A549 (cell line): ENCODE measurements around the gene ITGA7. TPM values are rescaled to one million over a fixed set of nuclear protein-coding genes. Genes with fewer than 3 reads are reported as not detected.

ENCODE experiments used
- ATAC-seq, 2 experiments: fragments of 200-7000 bp in 1 of 2; fragments of >200 bp in 1 of 2; cut with Nextera tagmentation in 1 of 2; cut with Tn5 transposase in 1 of 2; 3 replicates each; pipeline versions ENCODE4 v1.8.0 to v1.9.1; 2018 to 2020; ENCODE audit warnings: mild to moderate bottlenecking in 1 of 2, moderate library complexity in 1 of 2
- CTCF ChIA-PET: fragments of 300-600 bp; sonication (Branson Sonifier 250); formaldehyde crosslinking; extraction: SDS; loops from one replicate; lab custom pipeline; 2021; ENCODE audit warnings: antibody characterized with exemption, inconsistent platforms; lab: Yijun Ruan, JAX
- POLR2A ChIA-PET: fragments of 350-600 bp; formaldehyde crosslinking; extraction: SDS; loops from one replicate; lab custom pipeline; 2021; ENCODE audit warnings: antibody characterized with exemption, inconsistent platforms; lab: Yijun Ruan, JAX
- DNase-seq, 2 experiments: peaks; one replicate each; pipeline versions ENCODE4 v3.0.0 to v3.0.0-alpha.2; 2011 to 2016; ENCODE audit warnings: low read depth in 1 of 2, low spot score in 1 of 2
- FAIRE-seq: peaks from 2 replicates; lab custom pipeline; 2011; peaks lifted over from hg19 to GRCh38; lab: Jason Lieb, UNC
- H3K27ac ChIP-seq, 2 experiments: fragments of >200 bp; sonication (Bioruptor Twin); formaldehyde crosslinking; 3 replicates each; pipeline ENCODE4 v1.5.1; 2016 to 2017
- H3K4me1 ChIP-seq: fragments of >200 bp; sonication (Bioruptor Twin); formaldehyde crosslinking; 3 replicates; pipeline ENCODE4 v1.6.1; 2016
- H3K4me2 ChIP-seq: fragments of >200 bp; sonication (Bioruptor Twin); formaldehyde crosslinking; 3 replicates; pipeline ENCODE4 v1.6.1; 2016
- H3K4me3 ChIP-seq: fragments of >200 bp; sonication (Bioruptor Twin); formaldehyde crosslinking; 3 replicates; pipeline ENCODE4 v1.5.1; 2016
- H3K9me3 ChIP-seq: fragments of >200 bp; sonication (Bioruptor Twin); formaldehyde crosslinking; 3 replicates; pipeline ENCODE4 v1.6.1; 2016
- ATOH8 ChIP-seq: fragments of 250-450 bp; sonication (Bioruptor Pico); IDR thresholded peaks from 2 replicates; pipeline ENCODE4 v1.5.0; 2020; ENCODE audit warnings: low read depth, mild to moderate bottlenecking, moderate library complexity
- BCL3 ChIP-seq: fragments of >200 bp; sonication (Bioruptor Twin); formaldehyde crosslinking; IDR thresholded peaks from 3 replicates; pipeline ENCODE4 v1.6.1; 2016
- BHLHE40 ChIP-seq: IDR thresholded peaks from 2 replicates; pipeline ENCODE4 v1.6.1; 2012; ENCODE audit warnings: low read depth, low read length, inconsistent platforms
- CEBPB ChIP-seq, 2 experiments: fragments of >200 bp in 1 of 2; sonication (Bioruptor Twin) in 1 of 2; formaldehyde crosslinking in 1 of 2; IDR thresholded peaks; 2 replicates each; pipeline ENCODE4 v1.6.1; 2012 to 2016
- CHD4 ChIP-seq: fragments of 200-600 bp; sonication (generic); IDR thresholded peaks from 2 replicates; pipeline ENCODE4 v1.6.1; 2016; ENCODE audit warnings: antibody characterized with exemption, mild to moderate bottlenecking, borderline replicate concordance
- CTCF ChIP-seq: fragments of >200 bp; sonication (Bioruptor Twin); formaldehyde crosslinking; IDR thresholded peaks from 3 replicates; pipeline ENCODE4 v1.5.1; 2016
- EP300 ChIP-seq, 2 experiments: fragments of >200 bp; sonication (Bioruptor Twin); formaldehyde crosslinking; IDR thresholded peaks; 2 replicates in 1 of 2; 3 replicates in 1 of 2; pipeline ENCODE4 v1.6.1; 2016 to 2017
- FOSB ChIP-seq: fragments of 250-450 bp; sonication (Bioruptor Pico); IDR thresholded peaks from 2 replicates; pipeline ENCODE4 v1.5.0; 2020; ENCODE audit warnings: mild to moderate bottlenecking, moderate library complexity
- HDAC2 ChIP-seq: fragments of 200-600 bp; sonication (generic); IDR thresholded peaks from 2 replicates; pipeline ENCODE4 v1.6.1; 2016
- HMGXB4 ChIP-seq: fragments of 250-450 bp; sonication (Bioruptor Pico); IDR thresholded peaks from 2 replicates; pipeline ENCODE4 v1.5.0; 2021; ENCODE audit warnings: mild to moderate bottlenecking, moderate library complexity, borderline replicate concordance
- MAFK ChIP-seq: fragments of 450-650 bp; IDR thresholded peaks from 2 replicates; pipeline ENCODE4 v1.6.1; 2014; ENCODE audit not compliant: partially characterized antibody
- MYC ChIP-seq: IDR thresholded peaks from 2 replicates; pipeline ENCODE4 v1.6.1; 2012; ENCODE audit warnings: mild to moderate bottlenecking, inconsistent platforms, low read length, improper control_type of control experiment, borderline replicate concordance
- NFE2L2 ChIP-seq: fragments of 150-350 bp; conservative IDR thresholded peaks from 2 replicates; pipeline ENCODE4 v1.6.1; 2014; ENCODE audit warnings: low read length
- NPAS2 ChIP-seq: fragments of 250-450 bp; sonication (Bioruptor Pico); IDR thresholded peaks from 2 replicates; pipeline ENCODE4 v1.8.0; 2022; ENCODE audit warnings: mild to moderate bottlenecking, moderate library complexity, borderline replicate concordance
- PBX3 ChIP-seq: IDR thresholded peaks from 2 replicates; pipeline ENCODE4 v1.6.1; 2012
- PHF8 ChIP-seq: fragments of 200-600 bp; sonication (generic); IDR thresholded peaks from 2 replicates; pipeline ENCODE4 v1.6.1; 2016; ENCODE audit warnings: low read depth, mild to moderate bottlenecking, antibody characterized with exemption, moderate library complexity, borderline replicate concordance
- POLR2A ChIP-seq: IDR thresholded peaks from 2 replicates; pipeline ENCODE4 v1.6.1; 2012; ENCODE audit warnings: mild to moderate bottlenecking, low read length
- POLR2AphosphoS2 ChIP-seq: conservative IDR thresholded peaks from 2 replicates; pipeline ENCODE4 v1.6.1; 2012; ENCODE audit warnings: low read length, improper control_type of control experiment, inconsistent platforms
- RAD21 ChIP-seq, 2 experiments: fragments of >200 bp in 1 of 2; sonication (Bioruptor Twin) in 1 of 2; formaldehyde crosslinking in 1 of 2; IDR thresholded peaks in 1 of 2; conservative IDR thresholded peaks in 1 of 2; 2 replicates in 1 of 2; 3 replicates in 1 of 2; pipeline ENCODE4 v1.6.1; 2012 to 2018; ENCODE audit warnings: inconsistent platforms in 1 of 2
- SMC3 ChIP-seq: fragments of >200 bp; sonication (Bioruptor Twin); formaldehyde crosslinking; IDR thresholded peaks from 3 replicates; pipeline ENCODE4 v1.6.1; 2018; ENCODE audit warnings: inconsistent platforms
- TFCP2L1 ChIP-seq: fragments of 250-450 bp; sonication (Bioruptor Pico); IDR thresholded peaks from 2 replicates; pipeline ENCODE4 v1.5.0; 2021; ENCODE audit warnings: mild to moderate bottlenecking
- TP53 ChIP-seq: fragments of 250-450 bp; sonication (Bioruptor Pico); IDR thresholded peaks from 2 replicates; pipeline ENCODE4 v1.5.0; 2021; ENCODE audit warnings: mild to moderate bottlenecking, moderate library complexity
- WGBS: methylation state at CpG from one replicate; pipeline ENCODE4 v1.1.6; 2017; ENCODE audit errors: missing lambda C conversion rate; 5-methylcytosine and 5-hydroxymethylcytosine counted together
- polyA plus RNA-seq, 4 experiments: library from polyadenylated mRNA; depleted of rRNA in 3 of 4; stranded (reverse); fragments of >200 nt; fragmentation: RNase III in 1 of 4; extraction: RNeasy Plus Mini Kit Qiagen cat#74134 plus additional on column Dnase treatment in 1 of 4; gene quantifications; 2 replicates in 3 of 4; 3 replicates in 1 of 4; pipeline ENCODE4 v1.2.3, GENCODE V29; 2011 to 2017

Gene ITGA7
- polyA plus RNA-seq, 2 of the 4 experiments (the other 2 are of a cell fraction), result 1.4 to 1.9 TPM

- no peak for TF ChIP-seq HMGXB4 (CRISPR knock-in tag)
- TF ChIP-seq HDAC2, result no peak
- no peak for TF ChIP-seq MYC
- no peak for TF ChIP-seq EP300 (IDR thresholded peaks at IDR 0.05)
- no peak for TF ChIP-seq NPAS2 (CRISPR knock-in tag)
- TF ChIP-seq ATOH8 (CRISPR knock-in tag), result no peak
These were observed 37.9 kb upstream of the ITGA7 start (continued) for GRCh38 chr12:55745361-55746173.

GRCh38 chr12:55744340-55745030 lies 36.8 kb upstream of the ITGA7 start:
- H3K27ac ChIP-seq, result no peak overlapping the region
- CTCF ChIA-PET, result interaction anchor here (0.5 to 3.6 kb wide), 9 partner anchors 9 to 1328 kb away, joined by 3 to 16 read pairs (median 4); partner anchors contain the start of gene CD63
- no peak for TF ChIP-seq NFE2L2
- no peak for TF ChIP-seq RAD21 (conservative IDR thresholded peaks at IDR 0.05 in 1 of 2, IDR thresholded peaks at IDR 0.05 in 1 of 2)
- no peak for TF ChIP-seq TFCP2L1
- no peak for TF ChIP-seq FOSB (CRISPR knock-in tag)
- TF ChIP-seq PHF8, result no peak
- no peak for TF ChIP-seq CEBPB (IDR thresholded peaks at IDR 0.05)
- TF ChIP-seq TP53 (CRISPR knock-in tag), result no peak
- no peak for TF ChIP-seq BHLHE40
- 86% methylated on average over 11 of the region's 11 CpGs for WGBS
- no peak overlapping the region for H3K4me3 ChIP-seq
- POLR2A ChIA-PET, result interaction anchor here (0.7 to 1.2 kb wide), 2 partner anchors 73 to 85 kb away, joined by 4 read pairs; partner anchors contain the start of genes DNAJC14, ORMDL2 and SARNP
- ATAC-seq (no peak), FAIRE-seq (no peak), DNase-seq (no peak)
- no peaks in the 10 kb centered on the region for H3K9me3 ChIP-seq
- H3K4me1 ChIP-seq, result peaks cover 24% of the 10 kb centered on the region; the same call in 2 of the 3 replicates
- H3K4me2 ChIP-seq, result peak overlapping the region; percentile 92; the same call in 2 of the 3 replicates

- Histone ChIP-seq H3K4me3 (peak overlapping the region; percentile 73), H3K9me3 (no peaks in the 10 kb centered on the region), H3K4me2 (peak overlapping the region; percentile 92), H3K4me1 (peaks cover 24% of the 10 kb centered on the region; the same call in 2 of the 3 replicates), H3K27ac (peak overlapping the region; percentile 64 to 87; a peak in 5 of 6 replicates)
- 19% methylated on average over 43 of the region's 73 CpGs for WGBS
- ChIA-PET CTCF (interaction anchor here (0.5 to 11.7 kb wide), 10 partner anchors 10 to 1327 kb away, joined by 3 to 139 read pairs (median 5); partner anchors contain the start of genes BLOC1S1, CD63 and RDH5), POLR2A (interaction anchor here (0.7 to 1.2 kb wide), 3 partner anchors 74 to 230 kb away, joined by 3 to 4 read pairs (median 4); partner anchors contain the start of genes DNAJC14, ORMDL2, RAB5B and SARNP)
- FAIRE-seq, result no peak
- DNase-seq, result peak; percentile 65 to 82
- ATAC-seq, result peak; percentile 67 to 75
- TF ChIP-seq CEBPB (IDR thresholded peaks at IDR 0.05) (no peak), SMC3 (no peak), CTCF (no peak), POLR2AphosphoS2 (no peak), BCL3 (no peak), POLR2A (peak; percentile 32; the same call in 1 of the 2 replicates), PBX3 (no peak), MAFK (no peak), CHD4 (no peak)
These were observed 36.0 kb upstream of the ITGA7 start for GRCh38 chr12:55743406-55744339.
